ENCODE measurements around the gene ARHGAP18.

Gene ARHGAP18

GRCh38 chr6:129609635-129610034 lies 100.3 kb downstream of the ARHGAP18 start:
- no peak for TF ChIP-seq CTCF (IDR thresholded peaks at IDR 0.05; ENCODE audit: low read depth, low read length)
- H3K4me3 ChIP-seq (ENCODE audit: low read depth, low read length), result no peak overlapping the region

GRCh38 chr6:129608886-129609537 lies 101.0 kb downstream of the ARHGAP18 start:
- H3K4me3 ChIP-seq (ENCODE audit: low read depth, low read length), result no peak overlapping the region
- TF ChIP-seq CTCF (IDR thresholded peaks at IDR 0.05; ENCODE audit: low read depth, low read length), result no peak

GRCh38 chr6:129607581-129608186 lies 102.3 kb downstream of the ARHGAP18 start:
- no peak overlapping the region for H3K4me3 ChIP-seq (ENCODE audit: low read depth, low read length)
- no peak for TF ChIP-seq CTCF (IDR thresholded peaks at IDR 0.05; ENCODE audit: low read depth, low read length)

GRCh38 chr6:129606664-129607063 lies 103.3 kb downstream of the ARHGAP18 start:
- no peak for TF ChIP-seq CTCF (IDR thresholded peaks at IDR 0.05; ENCODE audit: low read depth, low read length)
- no peak overlapping the region for H3K4me3 ChIP-seq (ENCODE audit: low read depth, low read length)

- TF ChIP-seq CTCF (IDR thresholded peaks at IDR 0.05; ENCODE audit: low read depth, low read length), result no peak
- H3K4me3 ChIP-seq (ENCODE audit: low read depth, low read length), result no peak overlapping the region
Observed at GRCh38 chr6:129605967-129606366, 104.0 kb downstream of the ARHGAP18 start.

GRCh38 chr6:129605095-129605494 lies 104.9 kb downstream of the ARHGAP18 start:
- TF ChIP-seq CTCF (IDR thresholded peaks at IDR 0.05; ENCODE audit: low read depth, low read length), result no peak
- H3K4me3 ChIP-seq (ENCODE audit: low read depth, low read length), result no peak overlapping the region

- H3K4me3 ChIP-seq (ENCODE audit: low read depth, low read length), result no peak overlapping the region
- TF ChIP-seq CTCF (IDR thresholded peaks at IDR 0.05; ENCODE audit: low read depth, low read length), result no peak
Observed at GRCh38 chr6:129604321-129604720, 105.7 kb downstream of the ARHGAP18 start.
